HL-60 (cell line): ENCODE measurements around the gene OGDH.
A peak's percentile ranks its signal among the peaks of the same experiment; 100 is the strongest.

Experiments
- DNase-seq, 2 experiments: peaks; one replicate each; pipeline ENCODE4 v3.0.0-alpha.2; 2010 to 2020; ENCODE audit warnings: low read depth in 1 of 2, low spot score in 1 of 2
- H3K27ac ChIP-seq: fragments of 250-450 bp; sonication (Bioruptor Pico); replicated peaks from 2 replicates; pipeline ENCODE4 v1.5.1; 2020; ENCODE audit warnings: mild to moderate bottlenecking, moderate library complexity
- H3K27me3 ChIP-seq: fragments of 250-450 bp; sonication (Bioruptor Pico); 2 replicates; pipeline ENCODE4 v1.5.1; 2021; ENCODE audit warnings: mild to moderate bottlenecking, moderate library complexity; ENCODE audit not compliant: insufficient read depth, poor library complexity, severe bottlenecking
- H3K4me3 ChIP-seq: replicated peaks from 2 replicates; pipeline ENCODE4 v1.5.1; 2011; ENCODE audit warnings: mild to moderate bottlenecking, control low read depth, low read length; ENCODE audit not compliant: insufficient read depth
- CTCF ChIP-seq: IDR thresholded peaks from one replicate; pipeline ENCODE4 v1.5.1; 2011; ENCODE audit warnings: low read length, control low read depth, inconsistent platforms; ENCODE audit not compliant: insufficient read depth
- GABPA ChIP-seq: IDR thresholded peaks from 2 replicates; pipeline ENCODE4 v1.6.1; 2012; ENCODE audit warnings: low read depth
- POLR2AphosphoS5 ChIP-seq: IDR thresholded peaks from 2 replicates; pipeline ENCODE4 v1.6.1; 2012; ENCODE audit warnings: low read depth
- REST ChIP-seq: IDR thresholded peaks from 2 replicates; pipeline ENCODE4 v1.6.1; 2012; ENCODE audit warnings: low read depth; ENCODE audit not compliant: insufficient replicate concordance
- SPI1 ChIP-seq: IDR thresholded peaks from 2 replicates; pipeline ENCODE4 v1.6.1; 2012; ENCODE audit warnings: low read depth, mild to moderate bottlenecking, borderline replicate concordance

Gene OGDH

DNA sequence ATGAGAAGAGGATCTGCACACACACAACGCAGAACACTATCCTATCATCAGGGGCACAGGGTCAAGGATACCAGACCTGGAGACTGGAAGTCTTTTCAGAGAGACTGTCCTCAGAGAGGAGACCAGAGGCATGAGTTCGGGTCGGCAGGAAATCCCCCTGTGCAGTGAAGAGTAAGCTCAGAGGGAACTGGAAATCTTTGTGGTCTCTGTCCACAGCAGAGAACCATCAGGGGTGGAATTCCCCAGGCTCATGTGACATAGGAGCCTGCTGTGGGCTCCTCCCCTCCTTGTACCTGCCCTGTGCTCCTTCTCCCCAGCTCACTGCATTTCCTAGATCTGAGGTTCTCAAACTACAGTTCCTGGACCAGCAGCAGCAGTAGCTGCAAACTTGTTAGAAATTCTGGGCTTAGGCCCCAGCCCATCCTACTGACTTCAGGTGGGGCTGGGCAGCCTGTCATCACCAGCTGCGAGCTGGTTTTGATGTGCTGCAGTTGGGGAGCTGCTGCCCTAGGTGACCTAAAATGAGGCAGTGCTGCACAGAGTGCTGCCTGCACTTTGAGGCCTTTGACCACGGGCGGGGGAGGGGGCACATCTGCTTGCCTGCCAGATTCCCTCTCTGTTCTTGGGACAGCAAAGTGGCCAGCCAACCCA lies 144.6 kb downstream of the OGDH start:
- Histone ChIP-seq H3K27ac (no peak overlapping the region), H3K27me3 (no peaks in the 10 kb centered on the region), H3K4me3 (no peak overlapping the region)
- TF ChIP-seq SPI1 (no peak), GABPA (no peak), POLR2AphosphoS5 (peak; percentile 31; the same call in 1 of the 2 replicates), CTCF (no peak)
- DNase-seq, result peak in 1 of 2 experiments; percentile 27

GRCh38 chr7:44752822-44753221 lies 146.4 kb downstream of the OGDH start:
- Histone ChIP-seq H3K27me3 (no peaks in the 10 kb centered on the region), H3K27ac (no peak overlapping the region), H3K4me3 (no peak overlapping the region)
- no peak for DNase-seq
- no peak for TF ChIP-seq POLR2AphosphoS5

DNA sequence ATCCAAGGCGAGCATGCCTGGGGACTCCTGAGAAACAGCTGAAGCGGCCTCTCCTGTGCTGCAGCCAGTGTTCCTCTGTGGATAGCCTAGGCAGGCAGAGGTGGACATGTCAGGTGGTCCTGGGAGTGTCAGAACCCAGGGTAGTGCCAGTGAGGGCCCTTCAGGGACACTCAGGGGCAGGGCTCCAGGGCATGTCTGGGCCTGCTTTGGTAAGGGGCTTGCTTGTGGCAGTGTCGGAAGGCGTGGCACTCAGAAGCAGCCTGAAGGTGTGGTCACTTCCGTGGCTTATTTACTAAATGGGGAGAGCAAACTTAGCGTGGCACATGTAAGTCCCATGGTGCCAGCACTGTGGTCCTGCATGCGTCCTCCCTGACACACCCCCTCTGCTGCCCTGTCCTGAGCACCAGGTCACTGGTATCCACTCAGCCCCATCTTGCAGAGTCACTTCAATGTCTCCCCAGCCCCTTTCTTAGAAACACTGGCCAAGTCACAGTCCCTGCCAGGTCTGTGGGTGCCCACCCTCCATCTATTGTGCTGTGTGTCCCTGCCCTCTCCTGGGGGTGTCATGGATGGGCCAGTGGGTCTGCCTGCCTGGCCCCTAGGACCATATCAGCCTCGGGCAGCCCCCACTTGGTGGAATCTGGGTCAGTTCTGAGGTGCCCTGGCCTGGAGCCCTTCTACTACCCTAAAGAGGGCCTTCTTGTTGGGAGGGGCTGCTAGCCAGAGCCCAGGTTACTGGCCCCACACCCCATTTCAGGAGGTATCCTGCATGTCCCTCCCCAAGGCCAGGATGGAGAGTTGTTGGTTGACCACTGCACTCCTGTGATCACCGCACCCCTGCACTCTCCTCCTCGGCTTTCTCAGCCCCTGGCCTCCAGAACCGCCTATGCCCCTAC lies 148.6 kb downstream of the OGDH start:
- DNase-seq, result no peak
- no peak overlapping the region for H3K27ac ChIP-seq
- H3K27me3 ChIP-seq, result no peaks in the 10 kb centered on the region
- TF ChIP-seq GABPA, result no peak
- no peak for TF ChIP-seq POLR2AphosphoS5
- no peak for TF ChIP-seq CTCF
- TF ChIP-seq SPI1, result no peak
- no peak for TF ChIP-seq REST
- H3K4me3 ChIP-seq, result no peak overlapping the region

- H3K27me3 ChIP-seq, result no peaks in the 10 kb centered on the region
- TF ChIP-seq REST (no peak), CTCF (no peak), SPI1 (no peak), POLR2AphosphoS5 (no peak), GABPA (no peak)
- no peak overlapping the region for H3K27ac ChIP-seq
- no peak overlapping the region for H3K4me3 ChIP-seq
- no peak for DNase-seq
Measured at GRCh38 chr7:44755698-44756627, 149.5 kb downstream of the OGDH start.
